Esophagus squamous epithelium (tissue), 5 donors: ENCODE data around the gene MYL2. TPM values are rescaled to one million over a fixed set of nuclear protein-coding genes. Genes with fewer than 3 reads are reported as not detected.

Source experiments
- DNase-seq: peaks from one replicate; lab custom pipeline; 2025; lab: John Stamatoyannopoulos, UW
- H3K27ac ChIP-seq, 4 donors: fragments of 200-600 bp; sonication (generic); one replicate each; pipeline ENCODE4 v1.5.1; 2016 to 2019; ENCODE audit warnings: mild to moderate bottlenecking in 1 of 4
- H3K27me3 ChIP-seq, 4 donors: fragments of 200-600 bp; sonication (generic); 1 replicate in 3 of 4; 2 replicates in 1 of 4; pipeline versions ENCODE4 v1.5.1 to v1.6.0; 2017 to 2021; ENCODE audit warnings: antibody characterized with exemption in 1 of 4
- H3K36me3 ChIP-seq, 3 donors: fragments of 200-600 bp; sonication (generic); one replicate each; pipeline ENCODE4 v1.5.1; 2016 to 2019
- H3K4me1 ChIP-seq, 3 donors: fragments of 200-600 bp; sonication (generic); one replicate each; pipeline ENCODE4 v1.5.1; 2017 to 2019
- H3K4me3 ChIP-seq, 4 donors: fragments of 200-600 bp; sonication (generic); 1 replicate in 3 of 4; 2 replicates in 1 of 4; pipeline ENCODE4 v1.5.1; 2016 to 2019; ENCODE audit warnings: mild to moderate bottlenecking in 2 of 4, moderate library complexity in 1 of 4
- H3K9me3 ChIP-seq, 3 donors: fragments of 200-600 bp; sonication (generic); one replicate each; pipeline ENCODE4 v1.5.1; 2016 to 2019
- CTCF ChIP-seq, 6 experiments: fragments of 450-650 bp in 4 of 6; fragments of 200-600 bp in 2 of 6; sonication (generic) in 2 of 6; IDR thresholded peaks; one replicate each; pipeline ENCODE4 v1.5.1; 2016 to 2019; ENCODE audit warnings: antibody characterized with exemption in 6 of 6, mild to moderate bottlenecking in 4 of 6, moderate library complexity in 4 of 6
- POLR2A ChIP-seq, 4 donors: fragments of 450-650 bp; IDR thresholded peaks; one replicate each; pipeline ENCODE4 v1.6.1; 2017; ENCODE audit warnings: antibody characterized with exemption in 4 of 4, mild to moderate bottlenecking in 4 of 4, moderate library complexity in 3 of 4
- WGBS, 2 donors: methylation state at CpG; one replicate each; pipeline ENCODE4 v1.1.5; 2018; 5-methylcytosine and 5-hydroxymethylcytosine counted together
- intact Hi-C: fragments of 100-400 bp; cut with DNase I; formaldehyde crosslinking; loops from one replicate; pipeline ENCODE4 v1.15.0; 2022
- total RNA-seq, 4 donors: library from RNA; depleted of rRNA; stranded (reverse); fragments of >200 nt; gene quantifications; one replicate each; pipeline ENCODE4 v1.1.0, GENCODE V29; 2016
- donor health status: DM: yes; HTN: yes; CAD: no.

MYL2 gene
- total RNA-seq, 4 donors from 2014 or later: not detected

GRCh38 chr12:110930348-110931314 lies 10.3 kb upstream of the MYL2 start:
- Histone ChIP-seq H3K4me3 (no peak overlapping the region), H3K4me1 (peaks cover 0 to 12% (median 0%) of the 10 kb centered on the region in 3 donors), H3K9me3 (no peaks in the 10 kb centered on the region), H3K27ac (no peak overlapping the region), H3K27me3 (peaks cover 0 to 64% (median 0%) of the 10 kb centered on the region in 4 donors), H3K36me3 (no peaks in the 10 kb centered on the region)
- TF ChIP-seq CTCF (IDR thresholded peaks at IDR 0.05) (no peak), POLR2A (IDR thresholded peaks at IDR 0.05) (no peak)
- intact Hi-C loops: no loop called here
- no peak for DNase-seq
- WGBS, 2 donors: 80 to 83% methylated on average over 21 of the region's 21 CpGs

GRCh38 chr12:110929818-110930217 lies 9.4 kb upstream of the MYL2 start:
- TF ChIP-seq CTCF (IDR thresholded peaks at IDR 0.05) (no peak), POLR2A (IDR thresholded peaks at IDR 0.05) (no peak)
- DNase-seq: no peak
- 83 to 100% methylated on average over 1 of the region's 1 CpG for WGBS, 2 donors
- Histone ChIP-seq H3K36me3 (no peaks in the 10 kb centered on the region), H3K27me3 (peaks cover 0 to 62% (median 0%) of the 10 kb centered on the region in 4 donors), H3K9me3 (no peaks in the 10 kb centered on the region), H3K4me1 (peaks cover 0 to 6% (median 0%) of the 10 kb centered on the region in 3 donors), H3K27ac (no peak overlapping the region), H3K4me3 (no peak overlapping the region)
- intact Hi-C loops: no loop called here

- Histone ChIP-seq H3K4me3 (no peak overlapping the region), H3K27me3 (peaks cover 0 to 61% (median 0%) of the 10 kb centered on the region in 4 donors), H3K36me3 (no peaks in the 10 kb centered on the region), H3K4me1 (no peaks in the 10 kb centered on the region), H3K9me3 (no peaks in the 10 kb centered on the region), H3K27ac (no peak overlapping the region)
- WGBS, 2 donors: 53 to 67% methylated on average over 3 to 7 of the region's 7 CpGs
- DNase-seq: no peak
- no peak for TF ChIP-seq CTCF (IDR thresholded peaks at IDR 0.05)
- no peak for TF ChIP-seq POLR2A (IDR thresholded peaks at IDR 0.05)
- intact Hi-C loops: no loop called here
Observed at GRCh38 chr12:110928700-110929099, 8.3 kb upstream of the MYL2 start.

- no peak overlapping the region for H3K27ac ChIP-seq
- peaks cover 0 to 60% (median 0%) of the 10 kb centered on the region in 4 donors for H3K27me3 ChIP-seq
- no peak for DNase-seq
- TF ChIP-seq CTCF (IDR thresholded peaks at IDR 0.05): no peak
- H3K4me1 ChIP-seq: no peaks in the 10 kb centered on the region
- no peaks in the 10 kb centered on the region for H3K36me3 ChIP-seq
- H3K9me3 ChIP-seq: no peaks in the 10 kb centered on the region
- 38 to 52% methylated on average over 6 of the region's 6 CpGs for WGBS, 2 donors
- intact Hi-C loops: no loop called here
- no peak overlapping the region for H3K4me3 ChIP-seq
Observed at GRCh38 chr12:110927546-110927945, 7.2 kb upstream of the MYL2 start.

GRCh38 chr12:110923692-110924334 lies 3.4 kb upstream of the MYL2 start:
- intact Hi-C loops: no loop called here
- no peak for DNase-seq
- H3K27me3 ChIP-seq: peaks cover 0 to 73% (median 2%) of the 10 kb centered on the region in 4 donors

More at GRCh38 chr12:110923692-110924334, 3.4 kb upstream of the MYL2 start:
- WGBS, 2 donors: 75 to 88% methylated on average over 1 to 7 of the region's 9 CpGs
- Histone ChIP-seq H3K4me1 (no peaks in the 10 kb centered on the region), H3K4me3 (no peak overlapping the region), H3K9me3 (no peaks in the 10 kb centered on the region), H3K27ac (no peak overlapping the region), H3K36me3 (no peaks in the 10 kb centered on the region)
- TF ChIP-seq CTCF (IDR thresholded peaks at IDR 0.05) (no peak), POLR2A (IDR thresholded peaks at IDR 0.05) (no peak)
